PC-9 (cell line): ENCODE measurements around the gene FCHO1. TPM values are rescaled to one million over a fixed set of nuclear protein-coding genes. Genes with fewer than 3 reads are reported as not detected.

Experiments used
- Bru-seq: library from RNA; stranded (reverse); fragments of 400-500 nt; gene quantifications from one replicate; lab custom pipeline; 2021; lab: Mats Ljungman, UMichigan
- BruChase-seq, 2 experiments: library from RNA; stranded (reverse); fragments of 400-500 nt; gene quantifications; one replicate each; lab custom pipeline; 2021; lab: Mats Ljungman, UMichigan
- BruUV-seq: library from RNA; stranded (reverse); fragments of 400-500 nt; replicated peaks from 2 replicates; lab custom pipeline; 2021; lab: Mats Ljungman, UMichigan
- CTCF ChIA-PET: fragments of 300-600 bp; sonication (Branson Sonifier 250); formaldehyde crosslinking; loops from one replicate; lab custom pipeline; 2022; ENCODE audit warnings: antibody characterized with exemption; lab: Charles Lee
- POLR2A ChIA-PET: fragments of 300-600 bp; sonication (Branson Sonifier 250); formaldehyde crosslinking; loops from one replicate; lab custom pipeline; 2022; ENCODE audit warnings: antibody characterized with exemption; ENCODE audit not compliant: unreplicated experiment; lab: Charles Lee
- DNase-seq, 2 experiments: peaks; one replicate each; pipeline versions ENCODE4 v3.0.0 to v3.0.0-alpha.2; 2015 to 2022; ENCODE audit warnings: mixed read lengths in 1 of 2
- H2AFZ ChIP-seq: fragments of 200-600 bp; sonication (generic); 2 replicates; pipeline ENCODE4 v1.8.1; 2017; ENCODE audit warnings: antibody characterized with exemption
- H3F3A ChIP-seq: fragments of 200-600 bp; sonication (generic); 2 replicates; pipeline ENCODE4 v1.8.1; 2017; ENCODE audit warnings: antibody characterized with exemption, mild to moderate bottlenecking, low read depth; ENCODE audit not compliant: insufficient read depth
- H3K27ac ChIP-seq: fragments of 200-600 bp; sonication (generic); 2 replicates; pipeline ENCODE4 v1.6.1; 2016; ENCODE audit warnings: mixed run types
- H3K27me3 ChIP-seq: fragments of 200-600 bp; sonication (generic); 2 replicates; pipeline ENCODE4 v1.6.1; 2016; ENCODE audit warnings: low read depth, mixed run types; ENCODE audit not compliant: insufficient read depth
- H3K36me3 ChIP-seq: fragments of 200-600 bp; sonication (generic); 2 replicates; pipeline ENCODE4 v1.6.1; 2016; ENCODE audit warnings: low read depth, mixed run types
- H3K4me1 ChIP-seq: fragments of 200-600 bp; sonication (generic); replicated peaks from 2 replicates; pipeline ENCODE4 v1.6.1; 2016; ENCODE audit warnings: mixed run types; ENCODE audit not compliant: insufficient read depth
- H3K4me2 ChIP-seq: fragments of 200-600 bp; sonication (generic); 2 replicates; pipeline ENCODE4 v1.6.1; 2017; ENCODE audit warnings: mixed run types
- H3K4me3 ChIP-seq: fragments of 200-600 bp; sonication (generic); 2 replicates; pipeline ENCODE4 v1.6.1; 2016; ENCODE audit warnings: mixed run types
- H3K79me2 ChIP-seq: fragments of 200-600 bp; sonication (generic); 2 replicates; pipeline ENCODE4 v1.6.1; 2017; ENCODE audit warnings: low read depth, mixed run types
- H3K9me2 ChIP-seq: fragments of 200-600 bp; sonication (generic); 2 replicates; pipeline ENCODE4 v1.8.1; 2017; ENCODE audit warnings: mild to moderate bottlenecking; ENCODE audit not compliant: insufficient read depth
- H3K9me3 ChIP-seq: fragments of 200-600 bp; sonication (generic); 2 replicates; pipeline ENCODE4 v1.8.1; 2016; ENCODE audit warnings: low read depth; ENCODE audit not compliant: insufficient read depth
- H4K20me1 ChIP-seq: fragments of 200-600 bp; sonication (generic); 2 replicates; pipeline ENCODE4 v1.8.1; 2017; ENCODE audit not compliant: insufficient read depth
- CTCF ChIP-seq: fragments of 200-600 bp; sonication (generic); conservative IDR thresholded peaks from 2 replicates; pipeline ENCODE4 v1.6.1; 2017; ENCODE audit warnings: mixed run types, antibody characterized with exemption, mild to moderate bottlenecking, moderate library complexity
- EZH2 ChIP-seq: fragments of 200-600 bp; sonication (generic); IDR thresholded peaks from 2 replicates; pipeline ENCODE4 v1.8.0; 2017; ENCODE audit warnings: antibody characterized with exemption, low read depth
- intact Hi-C: fragments of 100-400 bp; cut with micrococcal nuclease; formaldehyde crosslinking; loops from one replicate; pipeline ENCODE4 v1.10.0; 2022; ENCODE audit not compliant: unreplicated experiment
- long read RNA-seq: library from polyadenylated mRNA; stranded (forward); transcript quantifications from one replicate; pipeline ENCODE4 v2.0.0, GENCODE V29; 2022
- total RNA-seq: library from RNA; stranded (reverse); gene quantifications from 2 replicates; pipeline ENCODE4 v1.2.3, GENCODE V29; 2021

The FCHO1 gene, protein sequence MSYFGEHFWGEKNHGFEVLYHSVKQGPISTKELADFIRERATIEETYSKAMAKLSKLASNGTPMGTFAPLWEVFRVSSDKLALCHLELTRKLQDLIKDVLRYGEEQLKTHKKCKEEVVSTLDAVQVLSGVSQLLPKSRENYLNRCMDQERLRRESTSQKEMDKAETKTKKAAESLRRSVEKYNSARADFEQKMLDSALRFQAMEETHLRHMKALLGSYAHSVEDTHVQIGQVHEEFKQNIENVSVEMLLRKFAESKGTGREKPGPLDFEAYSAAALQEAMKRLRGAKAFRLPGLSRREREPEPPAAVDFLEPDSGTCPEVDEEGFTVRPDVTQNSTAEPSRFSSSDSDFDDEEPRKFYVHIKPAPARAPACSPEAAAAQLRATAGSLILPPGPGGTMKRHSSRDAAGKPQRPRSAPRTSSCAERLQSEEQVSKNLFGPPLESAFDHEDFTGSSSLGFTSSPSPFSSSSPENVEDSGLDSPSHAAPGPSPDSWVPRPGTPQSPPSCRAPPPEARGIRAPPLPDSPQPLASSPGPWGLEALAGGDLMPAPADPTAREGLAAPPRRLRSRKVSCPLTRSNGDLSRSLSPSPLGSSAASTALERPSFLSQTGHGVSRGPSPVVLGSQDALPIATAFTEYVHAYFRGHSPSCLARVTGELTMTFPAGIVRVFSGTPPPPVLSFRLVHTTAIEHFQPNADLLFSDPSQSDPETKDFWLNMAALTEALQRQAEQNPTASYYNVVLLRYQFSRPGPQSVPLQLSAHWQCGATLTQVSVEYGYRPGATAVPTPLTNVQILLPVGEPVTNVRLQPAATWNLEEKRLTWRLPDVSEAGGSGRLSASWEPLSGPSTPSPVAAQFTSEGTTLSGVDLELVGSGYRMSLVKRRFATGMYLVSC
- total RNA-seq (34.8 and 36.5 TPM in 2 replicates), Bru-seq, nascent RNA (percentile 33 among the genes with signal in this experiment), BruChase-seq, experiment 1, labeled RNA remaining after a 2-hour chase (percentile 32 among the genes with signal in this experiment), BruChase-seq, experiment 2, labeled RNA remaining after a 6-hour chase (percentile 51 among the genes with signal in this experiment)
- long read RNA-seq, partial matches to known transcripts: 125 of 142 reads
- long read RNA-seq, other reads (novel, unspliced or antisense): 17 of 142 reads

- Histone ChIP-seq H3K4me3 (no peak within 1 kb of the TSS), H3F3A (peaks cover 27% of the 10 kb centered on the region), H3K4me1 (peaks cover 5% of the 10 kb centered on the region; the same call in 1 of the 2 replicates), H3K27ac (no peak within 1 kb of the TSS), H3K4me2 (no peak within 1 kb of the TSS), H3K9me2 (no peaks in the 10 kb centered on the region), H3K27me3 (no peaks in the 10 kb centered on the region), H3K79me2 (no peaks in the 10 kb centered on the region), H2AFZ (no peak within 1 kb of the TSS), H3K9me3 (no peaks in the 10 kb centered on the region), H3K36me3 (no peaks in the 10 kb centered on the region), H4K20me1 (no peaks in the 10 kb centered on the region)
- TF ChIP-seq CTCF: no peak
- TF ChIP-seq EZH2: no peak
- POLR2A ChIA-PET: interaction anchor here (0.5 to 0.6 kb wide), 3 partner anchors 32 to 1124 kb away, joined by 3 to 6 read pairs (median 3); partner anchors contain the start of genes MAP1S and PGLS
- no TSS peak for BruUV-seq
- intact Hi-C loops: no loop called here
- no peak for DNase-seq
- CTCF ChIA-PET: interaction anchor here (0.5 to 0.6 kb wide), 2 partner anchors 26 to 74 kb away, joined by 4 to 7 read pairs; no protein-coding TSS in a partner anchor
Measured at GRCh38 chr19:17751103-17751911, at the start of gene FCHO1. FCHO1 (plus strand) TSS chr19:17751477; CDS start chr19:17755165, 3,688 bp downstream.

DNA sequence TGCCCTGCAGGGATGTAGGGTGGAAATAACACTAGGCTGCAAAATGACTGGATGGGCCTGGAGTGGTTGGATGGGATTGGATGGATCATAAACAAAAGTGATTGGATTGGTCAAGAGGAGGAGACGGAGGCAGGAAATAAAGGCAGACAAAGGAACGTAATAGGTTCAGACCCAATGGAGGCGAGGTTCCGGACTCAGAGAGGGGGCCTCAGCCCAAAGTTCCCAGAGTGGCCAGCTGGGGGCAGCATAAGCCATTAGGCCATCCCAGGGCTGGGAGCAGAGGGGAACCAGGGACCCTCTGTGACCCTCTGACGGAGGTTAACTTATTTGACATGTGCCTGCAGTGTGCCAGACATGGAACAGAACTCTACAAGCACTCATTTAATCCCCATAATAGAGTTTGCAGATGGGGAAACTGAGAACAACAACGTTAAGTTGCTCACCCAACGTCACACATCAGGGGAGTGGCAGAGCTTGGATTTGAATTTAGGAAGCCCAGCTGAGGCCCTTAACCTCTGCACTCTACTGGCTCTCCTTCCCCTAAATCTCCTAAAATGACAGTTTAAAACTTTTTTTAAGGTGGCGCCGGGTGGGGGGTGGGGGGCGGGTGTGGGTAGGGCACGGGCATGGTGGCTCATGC lies 47.3 kb upstream of the FCHO1 start:
- H2AFZ ChIP-seq: no peak overlapping the region
- no peak overlapping the region for H3K27ac ChIP-seq
- H3K4me1 ChIP-seq: no peaks in the 10 kb centered on the region
- intact Hi-C loops: no loop called here
- no peaks in the 10 kb centered on the region for H3K9me2 ChIP-seq
- H3K9me3 ChIP-seq: no peaks in the 10 kb centered on the region
- no peaks in the 10 kb centered on the region for H3K79me2 ChIP-seq
- no peaks in the 10 kb centered on the region; the same call in none of the 2 replicates for H3F3A ChIP-seq
- TF ChIP-seq CTCF: peak; percentile 77
- no peak for TF ChIP-seq EZH2
- H4K20me1 ChIP-seq: no peaks in the 10 kb centered on the region
- H3K27me3 ChIP-seq: peaks cover 18% of the 10 kb centered on the region
- H3K4me2 ChIP-seq: no peak overlapping the region
- ChIA-PET CTCF (no interaction called here), POLR2A (no interaction called here)
- H3K4me3 ChIP-seq: no peak overlapping the region
- DNase-seq: no peak
- BruUV-seq: no TSS peak
- no peaks in the 10 kb centered on the region for H3K36me3 ChIP-seq
